Endothelial cell of umbilical vein (primary cell): ENCODE data around the gene OTUB1. TPM values are rescaled to one million over a fixed set of nuclear protein-coding genes. Genes with fewer than 3 reads are reported as not detected.

Experiments used
- BruUV-seq: library from RNA; stranded (reverse); fragments of 400-500 nt; replicated peaks from 2 replicates; lab custom pipeline; 2021; lab: Mats Ljungman, UMichigan
- CTCF ChIA-PET: fragments of 300-600, 350-600 bp; sonication (Branson Sonifier 250); formaldehyde crosslinking; loops from one replicate; lab custom pipeline; 2021; ENCODE audit warnings: antibody characterized with exemption, inconsistent platforms; lab: Charles Lee
- POLR2A ChIA-PET: fragments of 300-600, 350-600 bp; sonication (Branson Sonifier 250); formaldehyde crosslinking; loops from one replicate; lab custom pipeline; 2021; ENCODE audit warnings: antibody characterized with exemption, inconsistent platforms; lab: Charles Lee
- DNase-seq: peaks from one replicate; pipeline ENCODE4 v3.0.0-alpha.2; 2011; ENCODE audit warnings: low read depth, low spot score
- FAIRE-seq: peaks from 2 replicates; lab custom pipeline; 2011; peaks lifted over from hg19 to GRCh38; lab: Jason Lieb, UNC
- H2AFZ ChIP-seq: 2 replicates; pipeline ENCODE4 v1.6.0; 2012; ENCODE audit warnings: low read depth, low read length, control low read depth, inconsistent platforms
- H3K27ac ChIP-seq: 2 replicates; pipeline ENCODE4 v1.5.1; 2011; ENCODE audit warnings: low read depth, mild to moderate bottlenecking, control low read depth, low read length, moderate library complexity; ENCODE audit not compliant: insufficient read depth
- H3K27me3 ChIP-seq, 2 experiments: 2 replicates each; pipeline versions ENCODE4 v1.6.0 to v1.6.1; 2011; ENCODE audit warnings: low read length in 2 of 2, mixed read lengths in 1 of 2; ENCODE audit not compliant: control insufficient read depth in 2 of 2, insufficient read depth in 2 of 2
- H3K36me3 ChIP-seq, 2 experiments: 2 replicates in 1 of 2; 3 replicates in 1 of 2; pipeline ENCODE4 v1.5.1; 2011; ENCODE audit warnings: low read length in 2 of 2, mild to moderate bottlenecking in 1 of 2, moderate library complexity in 1 of 2; ENCODE audit not compliant: control insufficient read depth in 2 of 2, insufficient read depth in 2 of 2; ENCODE audit errors: extremely low read depth in 1 of 2
- H3K4me1 ChIP-seq: 3 replicates; pipeline ENCODE4 v1.5.1; 2011; ENCODE audit warnings: mild to moderate bottlenecking, low read length; ENCODE audit not compliant: control insufficient read depth, insufficient read depth; ENCODE audit errors: extremely low read depth
- H3K4me2 ChIP-seq: 2 replicates; pipeline ENCODE4 v1.6.1; 2011; ENCODE audit warnings: low read length, control low read depth, mixed read lengths; ENCODE audit not compliant: insufficient read depth
- H3K4me3 ChIP-seq, 3 experiments: fragments of 200-600 bp in 1 of 3; sonication (generic), shearing (Covaris generic) in 1 of 3; replicated peaks in 1 of 3; 2 replicates each; pipeline ENCODE4 v1.5.1; 2011 to 2016; ENCODE audit warnings: control low read depth in 3 of 3, low read length in 3 of 3, mild to moderate bottlenecking in 2 of 3, inconsistent platforms in 1 of 3, low read depth in 1 of 3, moderate library complexity in 1 of 3; ENCODE audit not compliant: insufficient read depth in 1 of 3
- H3K79me2 ChIP-seq: 2 replicates; pipeline ENCODE4 v1.6.0; 2012; ENCODE audit warnings: low read length, inconsistent platforms; ENCODE audit not compliant: control insufficient read depth, insufficient read depth
- H3K9ac ChIP-seq: replicated peaks from 2 replicates; pipeline ENCODE3; 2011; ENCODE audit warnings: low read length, control low read depth; ENCODE audit not compliant: insufficient read depth; ENCODE audit errors: extremely low read depth
- H3K9me1 ChIP-seq: replicated peaks from 3 replicates; pipeline ENCODE4 v1.6.0; 2011; ENCODE audit warnings: mild to moderate bottlenecking, low read length; ENCODE audit not compliant: control insufficient read depth, insufficient read depth; ENCODE audit errors: extremely low read depth
- H3K9me3 ChIP-seq: replicated peaks from 2 replicates; pipeline ENCODE4 v1.5.1; 2012; ENCODE audit warnings: low read length, inconsistent platforms; ENCODE audit not compliant: control insufficient read depth, insufficient read depth
- H4K20me1 ChIP-seq: replicated peaks from 2 replicates; pipeline ENCODE3; 2011; ENCODE audit warnings: mild to moderate bottlenecking, low read length; ENCODE audit not compliant: control insufficient read depth, insufficient read depth; ENCODE audit errors: extremely low read depth
- CTCF ChIP-seq, 2 donors: IDR thresholded peaks; 1 replicate in 1 of 2; 2 replicates in 1 of 2; pipeline ENCODE4 v1.5.1; 2011; ENCODE audit warnings: low read length in 2 of 2, mild to moderate bottlenecking in 2 of 2, moderate library complexity in 2 of 2, control low read depth in 1 of 2, inconsistent platforms in 1 of 2, low read depth in 1 of 2; ENCODE audit not compliant: insufficient read depth in 1 of 2; ENCODE audit errors: extremely low read depth in 1 of 2
- EZH2 ChIP-seq: IDR thresholded peaks from 2 replicates; pipeline ENCODE4 v1.6.1; 2012; ENCODE audit warnings: borderline replicate concordance, low read depth, mild to moderate bottlenecking, moderate library complexity, low read length, inconsistent platforms; ENCODE audit not compliant: severe bottlenecking
- FOS ChIP-seq: IDR thresholded peaks from 2 replicates; pipeline ENCODE4 v1.6.1; 2011; ENCODE audit warnings: mild to moderate bottlenecking, low read length, moderate library complexity, borderline replicate concordance; ENCODE audit not compliant: insufficient read depth
- GATA2 ChIP-seq: IDR thresholded peaks from 2 replicates; pipeline ENCODE4 v1.7.0; 2011; ENCODE audit warnings: low read depth, mild to moderate bottlenecking, moderate library complexity, mixed read lengths, low read length; ENCODE audit not compliant: insufficient read length, insufficient read depth
- JUN ChIP-seq: IDR thresholded peaks from 2 replicates; pipeline ENCODE4 v1.6.1; 2011; ENCODE audit warnings: borderline replicate concordance, low read depth; ENCODE audit not compliant: insufficient read length, insufficient read depth
- MYC ChIP-seq: IDR thresholded peaks from one replicate; pipeline ENCODE4 v1.6.1; 2011; ENCODE audit warnings: mild to moderate bottlenecking, low read depth, low read length
- POLR2A ChIP-seq: IDR thresholded peaks from 2 replicates; pipeline ENCODE4 v1.6.1; 2012; ENCODE audit warnings: low read depth, mild to moderate bottlenecking, control low read depth, low read length
- POLR2AphosphoS5 ChIP-seq: IDR thresholded peaks from 2 replicates; pipeline ENCODE4 v1.6.1; 2012; ENCODE audit warnings: low read depth, mild to moderate bottlenecking, control low read depth, low read length, moderate library complexity; ENCODE audit not compliant: insufficient read depth
- dilution Hi-C: fragments of 300-500 bp; cut with MboI; formaldehyde crosslinking; loops from one replicate; pipeline ENCODE4 v1.15.0; 2019; ENCODE audit warnings: low sequenced_read_pairs; ENCODE audit not compliant: extremely low pct_ligation_motif_present
- intact Hi-C: fragments of 100-400 bp; cut with micrococcal nuclease; formaldehyde crosslinking; loops from one replicate; pipeline ENCODE4 v1.10.0; 2022
- polyA plus RNA-seq, 4 experiments: library from polyadenylated mRNA; depleted of rRNA in 3 of 4; stranded (reverse) in 3 of 4; unstranded in 1 of 4; fragments of >200 nt; gene quantifications; 2 replicates each; pipeline versions ENCODE4 v1.2.1 to v1.2.3, GENCODE V29; 2011 to 2012; ENCODE audit warnings: missing spikeins in 1 of 4
- total RNA-seq: library from RNA; stranded (reverse); gene quantifications from 2 replicates; pipeline ENCODE4 v1.2.3, GENCODE V29; 2021
- TF ChIP-seq, protein P1 (sequence below): IDR thresholded peaks from 2 replicates; pipeline ENCODE4 v1.6.1; 2011; ENCODE audit not compliant: insufficient read depth, insufficient read length

Gene OTUB1
- total and polyA plus RNA-seq, 2 donors (not counting 3 experiments of a cell fraction or from before 2014, with no cell fraction given), result 81.9 to 256 TPM

GRCh38 chr11:63985812-63986155, 454 bp upstream of the OTUB1 start:
- intact Hi-C loops, result loop anchor here (1.0 kb wide), 1 partner anchor 11 kb away; the partner anchor contains the start of gene COX8A
- peak overlapping the region; percentile 91 for H3K9ac ChIP-seq

More at GRCh38 chr11:63985812-63986155, 454 bp upstream of the OTUB1 start:
- BruUV-seq, result TSS peak; percentile 40
- no peaks in the 10 kb centered on the region for H3K27me3 ChIP-seq
- FAIRE-seq (no peak), DNase-seq (no peak)
- peaks cover 7% of the 10 kb centered on the region for H3K4me1 ChIP-seq
- H3K36me3 ChIP-seq, result peaks cover 0 to 9% of the 10 kb centered on the region in 2 experiments
- ChIA-PET CTCF (interaction anchor here (1.1 to 1.4 kb wide), 2 partner anchors 14 to 148 kb away, joined by 3 to 6 read pairs; no protein-coding TSS in a partner anchor), POLR2A (no interaction called here)
- peak overlapping the region; percentile 48 for H3K27ac ChIP-seq
- H3K79me2 ChIP-seq, result peaks cover 24% of the 10 kb centered on the region
- H4K20me1 ChIP-seq, result no peaks in the 10 kb centered on the region
- no peak for TF ChIP-seq MYC
- no peak for TF ChIP-seq POLR2AphosphoS5
- TF ChIP-seq GATA2, result no peak
- TF ChIP-seq CTCF (IDR thresholded peaks at IDR 0.05; ENCODE audit: extremely low read depth in 1 of 2, insufficient read depth in 1 of 2, low read depth in 1 of 2, low read length in 2 of 2), result no peak
- TF ChIP-seq JUN, result no peak
- no peak for TF ChIP-seq EZH2
- no peak for TF ChIP-seq POLR2A
- TF ChIP-seq, protein P1, sequence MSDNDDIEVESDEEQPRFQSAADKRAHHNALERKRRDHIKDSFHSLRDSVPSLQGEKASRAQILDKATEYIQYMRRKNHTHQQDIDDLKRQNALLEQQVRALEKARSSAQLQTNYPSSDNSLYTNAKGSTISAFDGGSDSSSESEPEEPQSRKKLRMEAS, result no peak
- no peak for TF ChIP-seq FOS
- no peaks in the 10 kb centered on the region for H3K9me3 ChIP-seq
- dilution Hi-C loops, result no loop called here
- H3K4me3 ChIP-seq, result peak overlapping the region; percentile 71 to 99 (median 72)
- H3K4me2 ChIP-seq, result peak overlapping the region; percentile 82
- H2AFZ ChIP-seq, result peak overlapping the region; percentile 90
- no peaks in the 10 kb centered on the region for H3K9me1 ChIP-seq
